Measurements from ENCODE around the gene CEP20. TPM values are rescaled to one million over a fixed set of nuclear protein-coding genes. Genes with fewer than 3 reads are reported as not detected.

CEP20 gene
- total and polyA plus RNA-seq, 2 of the 8 experiments (the other 6 are each of a cell fraction or from before 2014, with no cell fraction given): 16.2 to 49.0 TPM

DNA sequence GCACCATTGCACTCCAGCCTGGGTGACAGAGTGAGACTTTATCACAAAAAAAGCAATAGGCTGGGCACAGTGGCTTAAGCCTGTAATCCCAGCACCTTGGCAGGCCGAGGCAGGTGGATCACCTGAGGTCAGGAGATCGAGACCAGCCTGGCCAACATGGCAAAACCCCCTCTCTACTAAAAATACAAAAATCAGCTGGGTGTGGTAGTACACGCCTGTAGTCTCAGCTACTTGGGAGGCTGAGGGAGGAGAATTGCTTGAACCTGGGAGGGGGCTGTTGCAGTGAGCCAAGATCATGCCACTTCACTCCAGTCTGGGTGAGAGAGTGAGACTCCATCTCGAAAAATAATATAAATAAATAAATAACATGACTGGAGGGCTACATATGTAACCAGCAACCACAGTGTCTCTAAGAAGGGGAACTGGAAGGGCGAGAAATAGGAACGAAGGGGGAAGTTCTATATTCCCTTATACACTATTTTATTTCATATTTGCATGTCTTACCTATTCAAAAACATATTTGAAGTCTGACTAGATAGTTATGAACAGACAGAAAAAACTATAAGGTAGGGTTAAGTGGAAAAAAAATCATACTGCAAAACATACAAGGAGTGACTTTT, 57.5 kb downstream of the CEP20 start:
- Histone ChIP-seq H2AK5ac (ENCODE audit: low read depth, low read length) (no peak overlapping the region), H3K23me2 (ENCODE audit: low read depth, low read length) (no peaks in the 10 kb centered on the region), H3K9me3 (ENCODE audit: insufficient read depth in 2 of 2, low read depth in 1 of 2, low read length in 1 of 2) (no peaks in the 10 kb centered on the region), H4K20me1 (replicated peaks in 1 of 2; ENCODE audit: control insufficient read depth in 1 of 2, insufficient read depth in 2 of 2, low read length in 2 of 2) (no peaks in the 10 kb centered on the region), H3K4me2 (ENCODE audit: insufficient read depth in 1 of 2, low read depth in 2 of 2, low read length in 2 of 2) (no peak overlapping the region), H2BK5ac (ENCODE audit: low read depth, low read length) (no peak overlapping the region), H4K91ac (replicated peaks; ENCODE audit: insufficient read length, low read length) (no peak overlapping the region), H3K27me3 (replicated peaks in 1 of 4; ENCODE audit: control insufficient read depth in 3 of 4, extremely low read depth in 1 of 4, insufficient read depth in 3 of 4, low read length in 3 of 4) (no peaks in the 10 kb centered on the region), H3K79me1 (ENCODE audit: low read depth, low read length) (no peaks in the 10 kb centered on the region), H2BK120ac (replicated peaks; ENCODE audit: low read depth, low read length) (no peak overlapping the region), H3K4me3 (ENCODE audit: extremely low read depth in 1 of 4, insufficient read depth in 2 of 4, low read depth in 3 of 4, low read length in 4 of 4) (no peak overlapping the region), H3K14ac (ENCODE audit: insufficient read length) (no peak overlapping the region), H3K23ac (ENCODE audit: insufficient read length) (no peak overlapping the region), H3K9ac (replicated peaks in 1 of 4; ENCODE audit: extremely low read depth in 1 of 4, low read depth in 3 of 4, low read length in 3 of 4) (no peak overlapping the region), H2AFZ (ENCODE audit: low read length) (no peak overlapping the region), H3K56ac (replicated peaks; ENCODE audit: insufficient read length, low read depth, low read length) (no peak overlapping the region), H3K18ac (ENCODE audit: extremely low read depth, low read length) (no peak overlapping the region), H2BK12ac (ENCODE audit: low read depth, low read length) (no peak overlapping the region), H2BK20ac (ENCODE audit: low read length) (no peak overlapping the region), H2BK15ac (ENCODE audit: low read length) (no peak overlapping the region), H3K4ac (replicated peaks; ENCODE audit: insufficient read length, low read depth, low read length) (no peak overlapping the region), H3K79me2 (ENCODE audit: control insufficient read depth in 1 of 2, insufficient read depth in 2 of 2, low read length in 2 of 2) (no peaks in the 10 kb centered on the region), H4K8ac (ENCODE audit: extremely low read depth, insufficient read depth, low read length) (no peak overlapping the region), H3K27ac (ENCODE audit: low read depth, low read length) (no peak overlapping the region), H3K36me3 (ENCODE audit: control insufficient read depth in 2 of 4, insufficient read depth in 4 of 4, low read length in 3 of 4) (no peaks in the 10 kb centered on the region), H3K4me1 (replicated peaks in 1 of 4; ENCODE audit: control insufficient read depth in 3 of 4, insufficient read depth in 4 of 4, low read length in 3 of 4) (no peaks in the 10 kb centered on the region), H4K5ac (ENCODE audit: insufficient read length, low read depth, low read length) (no peak overlapping the region)
- 90% methylated on average over 6 of the region's 6 CpGs; no CpG with 5 or more reads in 1 of the 2 experiments for WGBS, 2 experiments (ENCODE audit: extremely low coverage in 1 of 2, insufficient coverage in 1 of 2, insufficient read length in 1 of 2, insufficient replicate concordance in 2 of 2, low coverage in 1 of 2, low lambda C conversion rate in 2 of 2, missing lambda C conversion rate in 1 of 2)
- ChIA-PET POLR2A (ENCODE audit: partially characterized antibody) (no interaction called here), CTCF (ENCODE audit: partially characterized antibody) (interaction anchor here (1.1 kb wide), 1 partner anchor 20 kb away, joined by 3 read pairs; no protein-coding TSS in a partner anchor)
- no peak for FAIRE-seq
- DNase-seq (ENCODE audit: low read depth in 1 of 2, low spot score in 2 of 2): no peak
- TF ChIP-seq SP1 (IDR thresholded peaks at IDR 0.05; ENCODE audit: low read depth, low read length): no peak
- no peak for TF ChIP-seq RNF2 (IDR thresholded peaks at IDR 0.05; ENCODE audit: borderline replicate concordance, low read depth, low read length, missing control alignments, poor library complexity, severe bottlenecking)
- no peak for TF ChIP-seq CHD2 (IDR thresholded peaks at IDR 0.05; ENCODE audit: low read length)
- TF ChIP-seq POU5F1 (IDR thresholded peaks at IDR 0.05; ENCODE audit: low read depth, low read length): no peak
- no peak for TF ChIP-seq HDAC2 (IDR thresholded peaks at IDR 0.05; ENCODE audit: borderline replicate concordance in 1 of 2, low read depth in 2 of 2, low read length in 2 of 2)
- no peak for TF ChIP-seq SP2 (IDR thresholded peaks at IDR 0.05; ENCODE audit: low read length)
- TF ChIP-seq, protein P1, sequence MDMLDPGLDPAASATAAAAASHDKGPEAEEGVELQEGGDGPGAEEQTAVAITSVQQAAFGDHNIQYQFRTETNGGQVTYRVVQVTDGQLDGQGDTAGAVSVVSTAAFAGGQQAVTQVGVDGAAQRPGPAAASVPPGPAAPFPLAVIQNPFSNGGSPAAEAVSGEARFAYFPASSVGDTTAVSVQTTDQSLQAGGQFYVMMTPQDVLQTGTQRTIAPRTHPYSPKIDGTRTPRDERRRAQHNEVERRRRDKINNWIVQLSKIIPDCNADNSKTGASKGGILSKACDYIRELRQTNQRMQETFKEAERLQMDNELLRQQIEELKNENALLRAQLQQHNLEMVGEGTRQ (IDR thresholded peaks at IDR 0.05; ENCODE audit: low read length): no peak
- TF ChIP-seq EGR1 (IDR thresholded peaks at IDR 0.05; ENCODE audit: borderline replicate concordance, low read depth, low read length): no peak
- no peak for TF ChIP-seq YY1 (IDR thresholded peaks at IDR 0.05; ENCODE audit: low read depth, low read length)
- no peak for TF ChIP-seq RAD21 (IDR thresholded peaks at IDR 0.05 in 1 of 2, conservative IDR thresholded peaks at IDR 0.05 in 1 of 2; ENCODE audit: low read depth in 2 of 2, low read length in 2 of 2)
- TF ChIP-seq RXRA (IDR thresholded peaks at IDR 0.05; ENCODE audit: insufficient read depth, low read depth, low read length): no peak
- no peak for TF ChIP-seq BCL11A (IDR thresholded peaks at IDR 0.05; ENCODE audit: low read depth in 2 of 2, low read length in 2 of 2)
- TF ChIP-seq POLR2A (IDR thresholded peaks at IDR 0.05; ENCODE audit: control extremely low read depth in 1 of 2, low read depth in 2 of 2, low read length in 2 of 2): no peak
